ENCODE results near the gene UQCC2.

UQCC2 gene

GRCh38 chr6:33711140-33712129 lies at the start of gene UQCC2:
TSS of gene UQCC2 (minus strand) at chr6:33711700. CDS start at chr6:33711686, 14 bp downstream.
- FAIRE-seq (peak; percentile 93), DNase-seq (ENCODE audit: extremely low spot score, insufficient read length, low read depth) (peak; percentile 96)

GRCh38 chr6:33759887-33760629 lies 48.6 kb upstream of the UQCC2 start:
- FAIRE-seq = no peak
- no peak for DNase-seq (ENCODE audit: extremely low spot score, insufficient read length, low read depth)

DNA sequence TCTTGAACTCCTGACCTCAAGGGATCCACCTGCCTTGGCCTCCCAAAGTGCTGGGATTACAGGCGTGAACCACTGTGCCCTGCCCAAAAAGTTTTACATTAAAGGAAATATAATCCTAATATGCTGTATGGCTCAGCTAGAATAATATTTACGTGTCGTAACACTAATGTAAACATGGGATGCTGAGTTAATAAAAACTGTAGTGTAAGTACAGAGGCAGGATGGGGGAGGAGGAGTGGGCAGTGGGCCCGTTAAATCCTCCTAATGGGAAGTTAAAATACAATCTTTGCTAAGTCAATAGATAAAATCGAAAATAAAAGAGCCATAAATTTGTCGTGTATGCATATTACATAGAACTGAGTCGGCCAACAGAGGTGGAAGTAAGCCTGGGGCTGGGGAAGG lies 47.3 kb upstream of the UQCC2 start:
- DNase-seq (ENCODE audit: extremely low spot score, insufficient read length, low read depth) (no peak), FAIRE-seq (no peak)

DNA sequence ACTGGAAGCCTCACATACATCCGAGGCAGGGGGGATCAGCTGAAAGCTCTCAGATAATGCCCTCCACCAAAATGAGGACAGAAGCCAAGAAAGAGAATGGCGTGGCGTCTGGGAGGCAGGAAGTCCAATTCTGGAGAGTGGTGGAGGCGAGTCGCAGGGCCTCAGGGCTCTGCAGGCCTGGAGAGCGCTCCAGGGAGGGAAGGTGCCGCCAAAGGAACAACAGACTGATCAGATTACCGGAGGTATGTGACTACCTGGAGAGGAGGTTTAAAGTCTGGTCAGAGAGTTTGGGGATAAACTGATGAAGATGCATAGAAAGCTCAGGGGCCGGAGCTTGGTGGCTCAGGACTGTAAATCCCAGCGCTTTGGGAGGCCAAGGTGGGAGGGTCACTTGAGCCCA lies 46.4 kb upstream of the UQCC2 start:
- DNase-seq (ENCODE audit: extremely low spot score, insufficient read length, low read depth) = no peak
- FAIRE-seq = no peak

- no peak for FAIRE-seq
- no peak for DNase-seq (ENCODE audit: extremely low spot score, insufficient read length, low read depth)
Observed at GRCh38 chr6:33757113-33757512, 45.6 kb upstream of the UQCC2 start.

DNA sequence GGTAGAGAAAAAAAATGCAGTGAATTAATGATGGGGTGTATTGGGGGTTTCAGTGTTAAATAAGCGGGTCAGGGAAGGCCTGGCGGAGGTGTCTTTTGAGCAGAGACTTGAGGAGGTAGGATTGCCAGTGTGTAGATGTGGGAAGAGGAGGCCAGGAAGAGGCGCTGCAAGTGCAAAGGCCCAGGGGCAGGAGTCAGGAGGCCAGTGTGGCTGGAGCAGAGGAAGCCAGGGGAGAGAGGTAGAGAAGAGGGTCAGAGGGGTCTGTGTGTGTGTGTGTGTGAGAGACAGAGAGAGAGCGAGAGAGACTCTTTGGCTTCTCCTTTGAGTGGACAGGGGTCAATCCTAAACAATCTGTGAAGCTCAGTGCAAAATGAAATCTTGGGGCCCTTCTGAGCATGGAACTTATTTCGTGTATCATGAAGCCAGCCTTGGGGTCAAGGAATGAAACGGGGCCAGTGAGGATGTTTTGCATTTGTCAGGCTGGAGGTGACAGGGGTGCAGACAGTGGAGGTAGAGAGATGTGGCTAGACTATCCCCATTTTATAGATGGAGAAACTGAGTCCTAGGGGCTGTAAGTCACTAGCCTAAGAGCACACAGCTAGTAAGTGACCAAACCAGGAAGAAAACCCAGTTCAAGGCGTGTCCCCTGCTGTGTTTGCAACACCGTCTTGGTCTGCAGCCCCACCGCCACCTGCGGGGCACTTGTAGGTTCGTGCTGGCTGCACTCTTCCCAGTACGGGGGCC lies 44.9 kb upstream of the UQCC2 start:
- FAIRE-seq = no peak
- no peak for DNase-seq (ENCODE audit: extremely low spot score, insufficient read length, low read depth)

- FAIRE-seq = no peak
- DNase-seq (ENCODE audit: extremely low spot score, insufficient read length, low read depth) = no peak
Observed at GRCh38 chr6:33755070-33755869, 43.8 kb upstream of the UQCC2 start.

- FAIRE-seq (no peak), DNase-seq (ENCODE audit: extremely low spot score, insufficient read length, low read depth) (no peak)
Observed at GRCh38 chr6:33754222-33754621, 42.7 kb upstream of the UQCC2 start.

DNA sequence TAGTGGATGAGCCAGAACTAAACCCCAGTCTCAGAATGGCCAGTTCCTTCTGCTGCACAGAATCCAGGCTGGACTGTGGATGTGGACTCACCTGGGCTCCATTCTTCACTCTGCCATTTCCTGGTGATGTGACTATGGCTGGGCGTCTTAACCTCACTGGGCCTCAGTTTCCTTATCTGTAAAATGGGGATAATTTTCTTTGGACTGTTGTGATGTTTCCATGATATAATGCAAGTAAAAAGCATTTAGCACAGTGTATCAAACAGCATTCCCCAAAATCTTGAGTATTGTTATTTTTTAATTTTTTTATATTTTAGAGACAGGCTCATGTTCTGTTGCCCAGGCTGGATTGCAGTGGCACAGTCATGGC lies 41.1 kb upstream of the UQCC2 start:
- no peak for DNase-seq (ENCODE audit: extremely low spot score, insufficient read length, low read depth)
- FAIRE-seq = no peak

DNA sequence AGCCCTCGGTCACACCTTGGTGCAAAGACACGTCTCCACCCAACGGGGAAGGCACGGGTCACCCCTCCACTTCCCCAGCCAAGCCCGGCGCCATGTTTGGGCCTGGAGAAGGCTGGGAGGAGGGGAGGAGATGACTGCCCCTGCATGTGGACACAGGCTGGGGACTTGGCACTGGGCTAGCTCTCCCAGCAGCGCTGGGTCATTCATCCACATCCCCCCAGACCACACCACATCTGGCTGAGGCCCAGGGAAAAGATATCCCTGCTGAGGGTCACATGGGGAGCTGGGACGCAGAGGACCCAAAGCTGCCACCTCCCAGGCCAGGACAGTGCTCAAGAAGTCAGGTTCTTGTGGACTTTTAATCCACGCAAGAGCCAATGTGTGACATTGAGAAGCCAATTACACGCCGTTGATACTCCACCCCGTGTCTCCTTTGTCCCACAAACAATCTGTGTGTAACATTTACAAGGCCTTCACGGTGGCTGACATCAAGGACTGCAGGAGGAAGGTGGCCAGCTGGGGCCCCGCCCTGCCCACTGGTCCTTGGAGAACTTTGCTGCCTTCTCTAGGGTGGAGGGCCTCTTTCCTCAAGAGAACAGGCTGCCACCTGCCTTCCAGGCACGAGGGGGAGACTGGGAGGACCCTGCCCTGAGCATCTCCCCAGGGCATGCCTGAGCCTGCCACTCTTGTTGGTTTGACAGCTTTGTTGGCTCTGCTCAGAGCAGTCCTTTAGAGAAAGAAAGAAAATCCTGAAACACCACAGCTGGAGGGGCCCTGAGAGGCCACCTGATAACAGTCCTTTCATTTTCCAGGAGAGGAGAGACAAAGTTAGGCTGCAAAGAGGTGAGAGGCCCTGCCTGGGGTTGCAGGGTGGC lies 40.5 kb upstream of the UQCC2 start:
- FAIRE-seq = no peak
- no peak for DNase-seq (ENCODE audit: extremely low spot score, insufficient read length, low read depth)

DNA sequence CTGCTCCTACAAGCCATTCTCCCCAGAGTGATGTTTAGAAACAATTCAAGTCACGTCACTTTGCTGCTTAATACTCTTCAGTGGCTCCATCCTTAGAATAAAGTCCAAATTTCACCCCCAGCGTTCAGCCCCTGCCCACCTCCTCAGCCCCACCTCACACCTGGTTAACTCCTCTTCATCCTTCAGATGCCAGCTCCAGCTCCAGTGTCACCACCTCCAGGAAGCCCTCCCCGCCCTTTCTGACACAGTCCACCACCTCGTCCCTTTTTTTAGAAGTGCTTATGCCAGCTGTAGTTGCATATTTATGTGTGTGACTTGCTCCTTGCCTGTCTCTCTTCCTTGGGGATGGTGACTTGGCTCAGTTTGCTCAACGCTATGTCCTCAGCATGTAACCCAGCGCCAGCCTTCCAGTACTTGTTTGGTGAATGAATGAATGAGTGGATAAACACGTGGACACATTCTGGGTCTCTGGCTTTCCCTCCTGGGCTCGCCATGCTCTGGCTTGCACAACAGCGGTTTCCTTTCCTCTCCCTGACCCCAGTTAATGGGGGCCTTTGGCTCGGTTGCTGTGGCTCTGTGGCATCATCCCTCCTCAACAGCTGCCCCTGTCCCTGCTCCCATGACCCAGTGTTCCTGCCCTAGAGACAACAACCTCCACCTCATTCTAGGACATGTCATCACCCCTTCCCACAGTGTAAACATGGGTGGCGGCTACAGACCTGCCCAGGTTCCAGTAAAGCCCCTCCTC lies 38.9 kb upstream of the UQCC2 start:
- DNase-seq (ENCODE audit: extremely low spot score, insufficient read length, low read depth) (no peak), FAIRE-seq (no peak)

GRCh38 chr6:33749401-33749800 lies 37.9 kb upstream of the UQCC2 start:
- no peak for FAIRE-seq
- no peak for DNase-seq (ENCODE audit: extremely low spot score, insufficient read length, low read depth)

DNA sequence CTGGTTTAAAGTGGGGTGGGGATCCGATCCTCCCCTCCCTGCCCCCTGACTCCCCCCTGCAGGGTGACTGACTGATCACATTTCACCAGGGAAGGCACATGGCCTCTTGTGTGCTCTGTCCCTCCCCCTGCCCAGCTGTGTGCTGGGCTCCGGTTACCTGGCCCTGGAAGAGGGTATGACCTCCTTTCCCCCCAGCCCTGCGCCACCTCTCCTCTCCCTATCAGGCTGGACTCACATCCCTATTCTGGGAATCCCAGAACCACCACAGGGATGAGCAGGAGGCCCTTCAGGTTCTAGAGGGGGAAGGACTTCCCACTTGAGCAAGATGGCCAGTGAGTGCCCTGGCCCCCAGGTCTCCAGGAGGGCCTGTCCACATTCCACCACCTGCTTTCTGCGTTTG lies 37.3 kb upstream of the UQCC2 start:
- DNase-seq (ENCODE audit: extremely low spot score, insufficient read length, low read depth) (no peak), FAIRE-seq (no peak)

GRCh38 chr6:33747823-33748222 lies 36.3 kb upstream of the UQCC2 start:
- FAIRE-seq (no peak), DNase-seq (ENCODE audit: extremely low spot score, insufficient read length, low read depth) (no peak)

DNA sequence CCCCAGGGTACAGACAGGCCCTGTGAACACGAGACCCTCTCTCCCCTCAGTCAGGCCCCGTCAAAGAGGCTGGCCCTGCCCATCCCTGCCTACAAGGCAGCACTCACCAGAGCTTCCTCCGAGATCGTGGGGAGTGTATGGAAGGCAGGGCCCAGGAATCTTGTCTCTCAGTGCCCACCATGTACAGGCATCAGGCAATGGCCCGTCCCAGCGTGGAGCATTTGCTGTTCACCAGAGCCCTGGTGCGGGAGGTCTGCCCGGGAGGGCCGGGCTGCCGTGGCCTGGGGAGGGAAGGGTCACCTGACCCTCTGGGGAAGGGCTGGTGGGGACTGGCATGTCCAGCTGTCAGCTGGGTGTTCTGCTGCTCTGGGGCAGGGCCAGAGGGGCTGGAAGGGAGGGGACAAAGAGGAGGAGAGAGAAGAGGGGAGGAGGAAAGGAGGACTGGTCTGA lies 35.2 kb upstream of the UQCC2 start, which contains the start of gene IP6K3:
IP6K3 (minus strand) TSS at position 255 of the 450 bp plus-strand sequence. CDS start 11,429 bp downstream, outside the sequence.
- DNase-seq (ENCODE audit: extremely low spot score, insufficient read length, low read depth) (no peak), FAIRE-seq (no peak)

DNA sequence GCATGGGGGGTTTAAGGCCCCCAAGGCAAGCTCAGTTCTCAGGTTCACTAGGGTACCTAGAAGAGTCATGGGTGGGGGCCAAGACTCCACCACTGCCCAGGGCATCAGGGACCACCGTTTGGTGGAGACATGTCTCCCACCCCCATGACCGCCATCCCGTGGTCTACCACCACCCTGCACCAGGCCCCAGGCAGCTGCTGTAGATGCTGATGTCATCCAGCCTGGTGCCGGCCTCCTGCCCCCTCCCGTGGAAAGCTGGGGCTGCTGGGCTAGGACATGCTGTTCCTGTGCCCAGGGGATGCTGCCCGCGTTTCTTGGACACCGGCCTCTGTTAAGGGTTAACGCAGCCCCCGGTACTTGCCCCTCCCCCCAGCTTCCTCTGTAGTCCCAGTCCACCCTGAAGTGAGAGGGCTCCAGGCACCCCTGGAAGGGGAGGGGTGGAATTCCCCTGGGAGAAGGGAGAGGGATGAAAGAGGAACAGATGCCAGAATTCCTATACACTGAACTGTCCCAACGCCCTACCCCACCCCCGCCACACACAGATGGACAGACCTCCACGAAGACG lies 34.6 kb upstream of the UQCC2 start:
- no peak for DNase-seq (ENCODE audit: extremely low spot score, insufficient read length, low read depth)

DNA sequence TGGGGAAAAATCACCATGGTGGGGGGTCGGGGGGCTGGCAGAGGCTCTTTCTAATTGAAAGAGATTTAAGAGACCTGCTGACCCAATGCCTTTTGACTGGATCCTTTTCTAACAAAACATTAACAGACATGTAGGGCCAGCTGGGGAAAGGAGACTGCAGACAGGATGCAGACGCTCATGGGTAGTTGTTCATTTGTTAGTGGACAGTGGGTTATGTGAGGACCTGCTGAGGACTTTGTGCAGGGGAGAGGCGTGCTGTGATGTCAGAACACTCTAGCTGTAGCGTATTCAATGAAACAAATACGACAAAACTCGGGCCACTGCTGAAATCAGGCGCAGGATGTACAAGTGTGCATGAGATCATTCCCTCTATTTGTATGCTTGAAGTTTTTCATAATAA lies 34.0 kb upstream of the UQCC2 start:
- FAIRE-seq (no peak), DNase-seq (ENCODE audit: extremely low spot score, insufficient read length, low read depth) (no peak)

More for the DNA sequence above, 34.6 kb upstream of the UQCC2 start:
- FAIRE-seq = no peak

All from GM18507 (cell line).